ENCODE results near the gene SETDB1. TPM values are rescaled to one million over a fixed set of nuclear protein-coding genes. Genes with fewer than 3 reads are reported as not detected.
A peak's percentile ranks its signal among the peaks of the same experiment; 100 is the strongest.

The SETDB1 gene
- total RNA-seq, 1 donor from 2014 or later = 38.8 TPM

DNA sequence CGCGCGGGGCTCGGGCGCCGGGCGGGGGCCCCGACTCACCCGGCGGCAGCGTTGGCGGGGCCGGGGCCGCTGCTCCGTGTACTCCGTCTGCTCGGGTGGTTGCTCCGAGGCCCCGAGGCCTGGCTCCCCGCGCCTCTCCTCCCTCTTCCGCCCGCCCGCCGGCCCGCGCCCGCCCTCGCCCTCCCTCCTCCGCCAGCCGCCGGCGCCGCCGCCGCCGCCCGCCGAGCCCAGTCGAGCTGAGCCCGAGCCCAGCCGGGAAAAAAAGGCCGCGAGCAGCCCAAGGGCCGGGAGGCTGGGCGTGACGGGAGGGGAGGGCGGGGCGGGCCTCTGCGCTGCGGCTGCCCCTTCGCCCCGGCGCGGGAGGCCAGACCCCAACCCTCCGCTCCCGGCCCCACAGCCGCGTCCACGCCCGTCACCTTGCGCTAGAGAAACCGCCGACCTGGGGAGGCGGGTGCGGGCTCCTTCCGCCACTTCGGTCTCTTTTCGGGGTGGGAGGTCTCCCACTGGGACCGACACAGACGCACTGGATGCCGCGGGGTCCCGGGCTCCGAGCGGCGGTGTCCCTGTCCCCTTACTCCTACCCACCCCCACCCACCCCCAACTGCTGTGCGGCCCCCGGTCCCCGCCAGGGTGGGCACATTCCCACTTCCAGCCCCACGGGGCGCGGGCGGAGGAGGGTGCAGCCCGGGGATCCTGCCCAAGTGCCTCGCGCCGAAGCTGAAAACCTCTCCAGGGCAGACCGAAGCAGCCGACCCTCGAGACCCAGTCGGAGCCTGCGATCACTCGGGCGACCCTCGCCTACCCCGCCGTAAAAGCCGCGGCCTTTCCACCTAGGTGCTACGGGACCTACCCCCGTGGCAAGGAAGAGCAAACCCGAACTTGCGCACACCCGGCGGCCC is 48.7 kb downstream of the SETDB1 start, which contains the start of gene CERS2:
TSS of gene CERS2 (minus strand) at position 256 of the 899 bp plus-strand sequence. CDS start 5,745 bp downstream, outside the sequence.
- DNase-seq (ENCODE audit: low spot score) = peak; percentile 89

DNA sequence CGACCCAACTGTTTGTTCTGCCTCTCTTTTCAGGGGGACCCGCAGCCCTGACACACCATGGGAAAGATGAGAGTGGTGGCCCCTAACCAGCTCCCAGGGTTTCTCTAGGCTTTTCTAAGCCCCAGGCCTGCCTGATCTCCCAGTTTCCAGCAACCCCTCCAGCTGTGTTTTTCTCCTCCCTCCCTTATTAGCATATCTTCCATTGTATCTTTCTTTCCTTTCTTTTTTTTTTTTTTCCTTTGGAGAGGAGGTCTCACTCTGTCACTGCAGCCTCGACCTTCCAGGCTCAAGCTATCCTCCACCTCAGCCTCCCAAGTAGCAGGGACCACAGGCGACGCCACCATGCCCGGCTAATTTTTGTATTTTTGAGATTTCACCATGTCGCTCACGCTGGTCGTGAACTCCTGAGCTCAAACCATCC is 50.2 kb downstream of the SETDB1 start:
- no peak for DNase-seq (ENCODE audit: low spot score)

DNA sequence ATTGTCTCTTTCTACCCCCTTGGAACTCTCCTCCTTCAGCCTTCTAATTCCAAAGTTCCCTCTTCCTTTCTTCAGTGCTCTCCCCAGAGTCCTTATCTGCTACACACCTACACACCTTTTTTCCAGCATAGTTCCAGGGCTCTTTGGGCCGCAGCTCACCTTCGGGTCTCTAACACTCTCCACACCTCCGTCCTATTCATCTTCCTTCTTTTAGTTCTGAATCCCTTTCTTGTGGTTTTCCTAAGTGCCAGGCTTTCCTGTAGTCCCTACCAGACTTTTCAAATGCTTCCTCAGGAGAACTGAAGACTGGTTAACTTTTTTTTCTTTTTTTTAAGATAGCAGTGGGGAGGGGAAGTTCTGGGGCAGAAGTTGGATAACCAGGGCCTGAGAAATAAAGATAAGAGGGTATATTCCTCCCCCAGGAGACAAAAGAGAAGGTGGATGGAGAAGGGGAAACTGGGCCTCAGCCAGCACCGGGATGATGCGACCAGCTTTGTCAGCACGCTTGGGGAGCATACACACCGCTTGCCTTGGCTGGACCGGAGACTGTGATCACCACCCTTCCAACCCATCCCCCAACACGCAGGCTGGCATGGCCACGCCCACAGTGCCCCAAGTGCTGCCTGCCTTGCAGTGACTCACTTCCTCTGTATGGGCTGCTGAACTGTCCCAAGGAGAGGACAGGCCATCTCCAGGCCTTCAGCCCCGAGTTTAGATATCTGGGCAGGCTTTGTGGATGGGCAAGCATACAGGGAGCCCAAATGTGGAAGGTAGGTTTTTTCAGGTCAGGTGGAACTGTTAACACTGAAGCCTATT is 50.9 kb downstream of the SETDB1 start:
- peak; percentile 79 for DNase-seq (ENCODE audit: low spot score)

DNA sequence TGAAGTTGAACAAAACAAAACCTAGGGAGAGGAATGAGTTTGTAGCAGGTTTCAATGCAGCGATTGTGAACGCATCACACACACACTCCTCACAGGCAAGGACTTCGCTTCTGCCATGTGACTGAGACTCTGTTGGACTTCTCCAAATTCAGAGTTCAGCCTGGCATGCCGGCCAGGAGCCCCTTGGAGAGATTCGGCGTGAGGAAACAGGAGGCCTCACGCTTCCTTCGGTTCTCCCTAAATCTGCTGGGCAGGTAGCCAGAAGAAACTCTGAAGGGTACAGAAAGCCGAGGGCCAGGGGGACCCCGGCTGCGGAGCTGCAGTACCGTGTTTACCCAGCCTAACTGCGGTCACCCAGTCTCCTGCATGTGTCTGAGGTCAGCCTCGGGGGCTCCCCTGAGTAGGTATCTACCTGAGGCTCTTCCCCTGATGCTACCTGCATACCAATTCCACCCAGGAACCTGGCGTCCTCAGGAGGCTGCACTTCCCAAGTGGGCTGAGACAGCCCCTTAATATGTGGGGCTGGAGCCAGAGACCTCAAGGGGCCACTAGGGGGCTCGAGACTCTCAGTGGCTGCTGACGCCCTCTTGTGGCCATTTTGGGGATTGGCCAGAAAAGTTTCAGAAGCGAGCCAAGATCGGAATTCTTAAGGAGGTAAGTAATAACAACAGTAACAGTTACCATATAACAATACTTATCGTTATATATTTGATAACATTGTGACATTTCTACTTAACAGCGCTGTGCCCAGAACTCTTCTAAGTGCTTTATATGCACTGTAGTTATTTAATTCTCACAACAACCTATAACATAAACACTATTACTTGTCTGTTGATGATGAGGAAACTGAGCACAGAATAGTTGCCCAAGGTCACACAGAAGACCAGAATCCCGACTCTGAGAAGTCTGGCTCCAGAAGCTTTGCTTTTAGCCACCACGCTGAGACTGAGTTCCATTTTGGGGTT is 53.2 kb downstream of the SETDB1 start:
- DNase-seq (ENCODE audit: low spot score) = peak; percentile 94

DNA sequence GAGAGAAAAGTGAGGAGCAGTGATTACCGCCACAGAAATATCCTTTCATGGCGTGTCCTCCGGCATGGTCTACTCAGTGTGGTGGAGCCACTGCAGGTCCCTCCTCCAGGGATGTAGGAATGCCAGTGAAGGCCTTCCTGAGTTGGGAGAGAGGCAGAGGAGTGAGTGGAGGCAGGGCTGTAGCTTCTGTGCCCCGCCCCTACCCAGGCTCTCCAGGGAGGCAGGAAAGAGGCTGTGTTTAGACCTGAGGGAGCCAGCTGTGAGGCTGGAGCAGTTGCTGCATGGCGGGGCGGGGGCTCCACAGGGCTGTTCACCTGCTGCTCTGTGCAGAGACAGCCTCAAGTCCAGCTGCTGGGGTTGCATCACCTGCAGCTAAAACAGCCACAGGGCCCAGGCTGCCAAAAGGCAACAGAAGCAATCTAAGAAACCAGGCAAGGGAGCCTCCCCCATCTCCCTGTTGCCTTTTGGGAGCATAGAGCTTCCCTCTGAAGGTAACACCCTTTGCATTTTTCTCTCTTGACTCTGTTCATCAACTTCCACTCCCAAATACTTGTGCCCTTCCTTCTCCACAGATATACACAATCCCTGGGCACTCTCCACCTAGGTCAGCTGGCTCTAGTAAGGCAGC is 55.1 kb downstream of the SETDB1 start:
- DNase-seq (ENCODE audit: low spot score) = peak; percentile 38

DNA sequence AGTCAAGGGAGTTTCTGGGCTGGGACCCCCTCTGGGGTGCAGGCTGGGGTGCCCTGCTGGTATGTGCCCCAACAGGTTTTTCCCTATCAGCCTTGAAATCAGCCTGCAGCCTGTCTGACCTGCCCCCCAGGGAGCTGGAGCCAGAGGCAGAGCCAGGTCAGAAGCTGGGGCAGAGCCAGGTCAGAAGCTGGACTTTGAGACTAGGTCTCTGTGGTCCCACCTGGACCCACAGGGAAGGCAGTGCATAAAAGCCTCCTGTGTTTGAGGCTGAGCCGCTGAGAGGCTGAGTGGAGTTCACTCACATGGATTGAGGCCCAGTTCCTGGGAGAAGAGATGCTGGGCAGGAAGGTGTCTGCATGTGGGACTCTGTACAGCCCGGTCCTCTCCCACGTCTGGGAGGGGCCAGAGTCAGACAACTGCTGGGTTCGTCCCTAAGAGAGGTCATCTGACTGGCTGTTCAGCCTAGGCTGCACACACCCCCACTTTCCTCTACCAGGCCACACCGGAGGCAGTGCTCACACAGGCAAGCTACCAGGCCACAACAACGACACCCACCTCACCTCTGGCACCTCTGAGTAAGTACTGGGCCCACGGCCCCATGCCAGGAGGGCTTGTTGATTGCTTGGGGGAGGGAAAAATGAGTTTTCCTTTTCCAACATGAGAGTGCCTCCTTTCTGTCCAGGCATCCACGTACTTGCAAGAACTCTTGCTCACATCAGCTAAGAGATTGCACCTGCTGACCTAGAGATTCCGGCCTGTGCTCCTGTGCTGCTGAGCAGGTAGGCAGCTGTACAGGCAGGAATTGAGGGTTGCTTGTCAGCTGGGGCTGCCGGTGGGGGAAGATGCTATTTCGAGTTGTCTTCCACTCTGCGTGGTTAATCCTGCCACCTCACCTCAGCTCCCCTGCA is 55.9 kb downstream of the SETDB1 start, which contains the start of gene ANXA9:
TSS of gene ANXA9 (plus strand) at position 488 of the 908 bp plus-strand sequence. CDS start 814 bp downstream, outside the sequence.
- no peak for DNase-seq (ENCODE audit: low spot score)

DNA sequence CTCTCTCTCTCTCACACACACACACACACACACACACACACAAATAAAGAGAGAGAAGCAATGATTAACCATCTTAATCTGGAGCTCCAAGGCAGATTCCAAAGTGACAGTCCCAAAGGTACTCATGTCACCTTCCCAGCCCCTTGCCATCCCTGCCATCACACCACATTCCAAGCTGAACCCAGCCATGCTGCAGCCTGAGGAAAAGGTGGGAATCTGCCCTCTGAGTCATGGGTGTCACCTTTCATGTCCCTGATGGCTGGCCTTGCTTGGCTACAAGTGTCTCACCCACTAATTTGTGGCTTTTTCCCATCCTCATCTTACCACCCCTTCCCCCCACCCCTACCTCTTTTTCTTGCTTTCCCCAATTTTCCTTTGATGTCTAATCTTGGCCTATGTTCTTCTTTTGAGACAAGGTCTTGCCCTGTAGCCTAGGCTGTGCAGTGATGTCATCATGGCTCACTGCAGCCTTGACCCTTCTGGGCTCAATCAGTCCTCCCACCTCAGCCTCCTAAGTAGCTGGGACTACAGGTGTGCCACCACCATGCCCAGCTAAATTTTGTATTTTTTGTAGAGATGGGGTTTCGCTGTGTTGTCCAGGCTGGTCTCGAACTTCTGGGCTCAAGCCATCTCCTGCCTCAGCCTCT is 59.1 kb downstream of the SETDB1 start:
- no peak for DNase-seq (ENCODE audit: low spot score)

DNA sequence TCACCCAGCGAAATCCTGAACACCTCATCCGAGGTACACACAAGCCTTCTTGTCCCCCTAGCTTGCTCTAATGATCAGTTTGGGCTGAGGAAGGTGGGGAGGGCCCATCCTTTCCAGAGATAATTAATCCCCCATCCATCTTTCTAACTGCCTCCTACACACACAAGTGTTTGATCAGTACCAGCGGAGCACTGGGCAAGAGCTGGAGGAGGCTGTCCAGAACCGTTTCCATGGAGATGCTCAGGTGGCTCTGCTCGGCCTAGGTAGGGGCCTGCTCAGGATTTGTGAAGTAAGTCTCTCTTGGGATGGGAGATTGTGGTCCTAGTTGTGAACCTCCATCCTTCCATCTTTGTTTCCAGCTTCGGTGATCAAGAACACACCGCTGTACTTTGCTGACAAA is 61.8 kb downstream of the SETDB1 start:
- no peak for DNase-seq (ENCODE audit: low spot score)

DNA sequence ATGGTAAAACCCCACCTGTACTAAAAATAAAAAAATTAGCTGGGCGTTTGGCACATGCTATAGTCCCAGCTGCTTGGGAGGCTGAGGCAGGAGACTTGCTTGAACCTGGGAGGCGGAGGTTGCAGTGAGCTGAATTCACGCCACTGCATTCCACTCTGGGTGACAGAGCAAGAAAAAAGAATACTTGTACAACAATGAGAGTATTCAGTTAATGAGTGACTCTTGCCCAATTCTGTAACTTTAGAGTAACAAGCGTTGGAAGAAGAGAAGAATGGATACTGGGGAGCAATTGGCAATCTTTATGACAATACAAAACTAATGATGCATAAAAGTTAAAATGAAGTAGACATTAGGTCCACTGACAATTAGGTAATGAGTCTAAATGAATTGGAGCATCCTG is 66.5 kb downstream of the SETDB1 start:
- DNase-seq (ENCODE audit: low spot score) = no peak

DNA sequence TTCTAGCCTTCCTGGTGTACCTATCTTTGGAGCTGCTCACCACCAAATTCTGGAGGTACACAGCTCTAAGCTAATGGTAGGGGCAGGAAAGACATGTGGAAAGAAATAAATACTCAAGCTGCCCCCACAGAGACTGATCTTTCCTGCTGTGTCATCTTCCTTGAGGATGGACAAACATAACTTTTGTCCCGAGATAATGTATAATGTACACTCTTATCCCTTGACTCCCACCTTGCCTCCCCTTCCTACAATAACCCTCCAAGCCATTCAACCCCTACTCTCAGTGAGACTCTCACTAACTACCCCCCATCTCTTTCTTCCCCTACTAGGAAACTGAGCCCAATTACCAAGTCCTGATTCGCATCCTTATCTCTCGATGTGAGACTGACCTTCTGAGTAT is 68.1 kb downstream of the SETDB1 start:
- no peak for DNase-seq (ENCODE audit: low spot score)

DNA sequence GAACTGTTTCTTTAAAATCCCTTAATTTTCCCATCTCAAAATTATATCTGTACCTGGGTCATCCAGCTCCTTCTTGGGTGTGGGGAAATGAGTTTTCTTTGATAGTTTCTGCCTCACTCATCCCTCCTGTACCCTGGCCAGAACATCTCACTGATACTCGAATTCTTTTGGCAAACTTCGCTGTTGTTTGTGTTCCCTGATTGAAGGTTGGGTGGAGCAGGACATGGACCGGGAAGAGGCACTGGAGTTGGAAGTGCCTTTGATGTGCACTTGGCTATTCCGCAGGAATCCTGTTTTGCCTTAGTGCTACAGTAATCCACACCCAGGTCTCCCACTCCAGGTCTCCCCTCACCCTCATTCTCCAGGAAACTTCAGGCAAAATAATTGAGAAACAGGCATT is 69.3 kb downstream of the SETDB1 start:
- DNase-seq (ENCODE audit: low spot score) = no peak

DNA sequence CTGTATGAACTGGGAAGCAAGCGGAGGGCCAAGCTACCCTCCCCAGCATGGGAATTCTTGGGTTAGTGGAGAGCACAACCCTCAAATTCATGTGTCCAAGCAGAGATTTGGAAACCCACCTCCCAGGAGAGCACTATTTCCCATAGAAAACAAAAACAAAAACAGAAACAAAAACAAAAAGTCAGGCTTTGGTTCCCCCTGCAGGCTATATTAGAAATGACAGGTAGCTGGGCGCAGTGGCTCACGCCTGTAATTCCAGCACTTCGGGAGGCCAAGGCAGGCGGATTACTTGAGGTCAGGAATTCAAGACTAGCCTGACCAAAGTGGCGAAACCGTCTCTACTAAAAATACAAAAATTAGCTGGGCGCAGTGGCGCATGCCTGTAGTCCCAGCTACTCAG is 69.7 kb downstream of the SETDB1 start:
- DNase-seq (ENCODE audit: low spot score) = no peak

DNA sequence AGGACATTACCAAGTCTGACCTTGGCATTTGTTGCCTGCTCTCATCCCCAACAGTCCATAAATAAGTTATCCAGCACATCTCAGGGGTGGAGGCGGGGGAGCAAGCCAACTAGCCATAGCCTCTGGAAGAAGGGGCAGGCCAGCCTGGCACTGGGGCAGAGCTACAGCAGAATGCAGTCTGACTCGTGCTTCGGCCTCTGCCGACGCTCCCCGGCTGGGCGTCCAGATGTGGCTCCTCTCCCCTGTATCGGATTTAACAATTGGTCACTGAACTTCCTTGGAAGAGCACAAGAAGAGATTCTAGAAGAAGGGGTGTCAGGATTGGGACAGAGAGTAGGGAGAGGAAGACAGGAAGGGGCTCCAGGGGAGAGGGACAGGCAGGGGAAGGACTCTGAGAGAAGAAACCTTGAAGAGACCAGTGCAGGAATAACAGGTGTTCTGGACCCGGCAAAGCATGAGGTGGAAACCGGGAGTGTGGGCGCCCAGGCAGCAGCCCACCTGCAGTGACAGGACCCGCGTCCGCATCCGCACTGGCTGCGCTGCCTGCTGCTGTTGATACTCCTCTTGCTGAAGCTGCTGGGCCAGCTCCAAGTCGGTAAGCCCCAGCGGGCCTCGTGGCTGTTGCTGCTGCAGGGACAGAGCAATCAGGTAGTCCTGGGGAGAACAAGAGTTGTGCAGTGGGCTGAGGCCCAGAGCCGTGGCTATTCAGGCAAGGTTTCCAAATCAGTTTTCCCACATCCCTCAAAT is 71.1 kb downstream of the SETDB1 start:
- no peak for DNase-seq (ENCODE audit: low spot score)

DNA sequence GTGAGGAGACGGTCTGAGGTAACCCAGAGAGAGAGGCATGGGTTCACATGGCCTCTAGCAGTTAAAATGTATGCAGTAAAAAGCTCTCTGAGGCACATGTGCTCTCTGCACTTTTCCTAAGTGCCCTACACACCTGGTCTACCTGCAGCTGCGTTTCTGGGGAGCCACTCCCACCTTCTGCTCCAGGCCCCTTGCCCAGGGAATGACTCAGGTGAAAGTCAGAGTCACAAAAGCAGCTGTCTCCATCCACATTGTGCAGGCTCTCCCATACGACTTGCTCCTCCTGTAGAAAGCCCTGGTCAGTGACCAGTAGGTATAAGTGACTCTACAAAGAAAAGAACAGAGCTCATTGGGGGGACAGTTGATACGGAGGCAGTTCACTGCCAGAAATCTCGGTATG is 71.8 kb downstream of the SETDB1 start:
- DNase-seq (ENCODE audit: low spot score) = no peak

DNA sequence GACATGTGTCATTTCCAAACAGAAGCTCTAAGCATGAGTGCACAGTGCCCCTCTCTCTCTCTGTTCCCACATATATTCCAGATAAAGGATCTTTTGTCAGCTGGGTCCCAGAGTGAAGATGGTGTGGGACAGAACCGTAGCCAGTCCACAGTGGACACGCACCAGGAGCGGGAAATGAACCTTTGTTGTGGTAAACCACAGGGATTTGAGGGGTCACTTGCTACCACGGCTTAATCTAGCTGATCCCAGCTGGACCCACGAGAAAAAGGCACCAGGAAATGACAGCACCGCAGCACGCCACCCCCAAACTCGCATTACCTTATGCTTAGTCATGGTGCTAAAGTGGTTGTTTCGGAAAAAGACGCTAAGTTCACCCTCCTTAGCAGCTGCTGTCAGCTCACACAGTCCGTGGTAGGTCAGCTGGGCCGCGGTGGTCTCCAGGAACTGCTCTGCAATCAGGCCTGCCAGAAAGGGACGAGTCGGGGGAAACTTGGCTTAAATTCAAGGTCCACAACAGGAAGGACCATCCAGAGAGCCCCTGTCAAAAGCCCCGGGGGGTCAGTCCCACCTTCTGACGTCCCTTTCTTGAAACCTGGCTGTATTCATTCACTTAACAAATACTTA is 73.0 kb downstream of the SETDB1 start:
- DNase-seq (ENCODE audit: low spot score) = no peak

DNA sequence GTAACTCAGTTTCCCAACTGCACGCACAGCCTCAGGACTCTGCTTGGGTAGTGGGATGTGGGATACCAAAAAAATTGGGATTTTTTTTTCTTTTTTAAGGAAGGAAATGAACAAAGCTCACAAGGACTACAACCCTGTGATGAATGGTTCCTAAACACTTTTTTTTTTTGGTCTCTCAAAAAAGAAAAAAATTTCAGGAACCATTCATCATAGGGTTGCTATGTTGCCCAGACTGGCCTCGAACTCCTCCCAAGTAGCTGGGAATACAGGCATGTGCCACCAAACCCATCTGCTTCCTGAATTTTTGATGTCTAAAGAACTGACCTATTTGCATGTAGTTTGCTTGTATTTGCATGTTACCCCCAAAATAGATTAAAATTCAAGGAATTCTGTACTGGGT is 73.8 kb downstream of the SETDB1 start:
- no peak for DNase-seq (ENCODE audit: low spot score)

DNA sequence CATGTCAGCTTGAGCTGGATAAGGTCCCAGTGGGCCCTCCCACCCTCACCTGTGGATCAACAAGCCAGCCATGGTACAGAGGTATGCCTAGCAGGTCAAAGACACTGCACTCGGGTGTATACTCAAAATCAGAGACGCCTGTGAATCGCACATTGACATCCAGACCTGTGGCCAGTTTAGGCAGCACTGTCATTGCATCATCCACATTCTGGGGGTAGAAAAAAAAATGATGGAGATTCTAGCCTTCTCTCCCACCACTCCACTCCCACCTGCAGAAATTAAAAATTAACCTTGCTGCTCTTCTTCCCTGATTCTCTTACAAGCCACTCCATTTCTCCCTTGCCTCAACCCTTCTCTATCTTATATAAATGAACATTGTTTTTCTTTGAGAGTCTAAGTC is 74.2 kb downstream of the SETDB1 start:
- no peak for DNase-seq (ENCODE audit: low spot score)

DNA sequence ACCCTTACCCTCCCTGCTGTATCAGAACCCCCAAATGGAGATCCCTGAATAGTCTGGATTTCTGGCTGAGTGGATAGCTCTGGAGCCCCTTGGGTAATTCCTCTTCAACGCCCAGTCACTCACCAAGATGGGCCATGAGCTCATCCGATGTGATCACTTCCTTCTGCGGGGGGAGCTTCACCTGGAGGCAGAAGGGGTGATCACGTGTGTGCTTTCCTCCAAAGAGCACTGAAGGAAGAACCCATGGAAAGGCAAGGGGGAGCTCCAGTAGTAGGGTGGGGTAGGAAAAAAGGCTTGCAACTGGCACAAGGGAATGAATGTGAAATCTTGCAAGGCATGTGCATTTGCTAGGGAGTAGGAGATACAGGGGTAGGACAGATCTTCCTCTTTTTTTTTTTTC is 75.4 kb downstream of the SETDB1 start:
- no peak for DNase-seq (ENCODE audit: low spot score)

Measured in umbilical cord (tissue), 2 donors.